Measurements from ENCODE around the gene STRN3.

GRCh38 chr14:30983858-30984257 lies 42.3 kb downstream of the STRN3 start:
- TF ChIP-seq, protein P1, sequence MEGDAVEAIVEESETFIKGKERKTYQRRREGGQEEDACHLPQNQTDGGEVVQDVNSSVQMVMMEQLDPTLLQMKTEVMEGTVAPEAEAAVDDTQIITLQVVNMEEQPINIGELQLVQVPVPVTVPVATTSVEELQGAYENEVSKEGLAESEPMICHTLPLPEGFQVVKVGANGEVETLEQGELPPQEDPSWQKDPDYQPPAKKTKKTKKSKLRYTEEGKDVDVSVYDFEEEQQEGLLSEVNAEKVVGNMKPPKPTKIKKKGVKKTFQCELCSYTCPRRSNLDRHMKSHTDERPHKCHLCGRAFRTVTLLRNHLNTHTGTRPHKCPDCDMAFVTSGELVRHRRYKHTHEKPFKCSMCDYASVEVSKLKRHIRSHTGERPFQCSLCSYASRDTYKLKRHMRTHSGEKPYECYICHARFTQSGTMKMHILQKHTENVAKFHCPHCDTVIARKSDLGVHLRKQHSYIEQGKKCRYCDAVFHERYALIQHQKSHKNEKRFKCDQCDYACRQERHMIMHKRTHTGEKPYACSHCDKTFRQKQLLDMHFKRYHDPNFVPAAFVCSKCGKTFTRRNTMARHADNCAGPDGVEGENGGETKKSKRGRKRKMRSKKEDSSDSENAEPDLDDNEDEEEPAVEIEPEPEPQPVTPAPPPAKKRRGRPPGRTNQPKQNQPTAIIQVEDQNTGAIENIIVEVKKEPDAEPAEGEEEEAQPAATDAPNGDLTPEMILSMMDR (IDR thresholded peaks at IDR 0.05): no peak
- TF ChIP-seq EZH2 (IDR thresholded peaks at IDR 0.05; ENCODE audit: borderline replicate concordance, insufficient read depth, low read depth, low read length, poor library complexity, severe bottlenecking): no peak

All from B cell (primary cell).